Cortex of kidney (tissue), 1 donor: ENCODE measurements around the gene MICAL1.

Experiments used
- DNase-seq: peaks from one replicate; lab custom pipeline; 2025; lab: John Stamatoyannopoulos, UW

MICAL1 gene

GRCh38 chr6:109428889-109429477 is 26.6 kb downstream of the MICAL1 start:
- no peak for DNase-seq

GRCh38 chr6:109424946-109425345 is 30.6 kb downstream of the MICAL1 start:
- no peak for DNase-seq

DNA sequence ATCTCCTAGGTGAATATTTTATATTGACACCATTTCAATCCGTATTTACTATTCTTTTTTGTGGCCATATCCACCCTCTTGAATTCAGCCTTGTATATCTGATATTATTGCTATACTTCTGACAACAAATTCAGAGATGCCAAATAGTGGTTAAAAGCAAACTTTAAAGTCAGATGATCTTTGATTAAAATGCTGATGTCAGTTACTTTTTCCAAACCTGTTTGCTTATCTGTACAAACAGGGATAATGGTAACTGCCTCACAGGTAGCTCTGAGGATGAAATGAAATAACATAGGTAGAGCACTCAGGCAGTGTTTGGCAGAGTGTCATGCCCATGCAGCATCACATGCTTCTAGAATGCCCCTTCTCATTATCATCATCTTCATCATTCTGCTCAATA is 34.4 kb downstream of the MICAL1 start:
- DNase-seq, result no peak

DNA sequence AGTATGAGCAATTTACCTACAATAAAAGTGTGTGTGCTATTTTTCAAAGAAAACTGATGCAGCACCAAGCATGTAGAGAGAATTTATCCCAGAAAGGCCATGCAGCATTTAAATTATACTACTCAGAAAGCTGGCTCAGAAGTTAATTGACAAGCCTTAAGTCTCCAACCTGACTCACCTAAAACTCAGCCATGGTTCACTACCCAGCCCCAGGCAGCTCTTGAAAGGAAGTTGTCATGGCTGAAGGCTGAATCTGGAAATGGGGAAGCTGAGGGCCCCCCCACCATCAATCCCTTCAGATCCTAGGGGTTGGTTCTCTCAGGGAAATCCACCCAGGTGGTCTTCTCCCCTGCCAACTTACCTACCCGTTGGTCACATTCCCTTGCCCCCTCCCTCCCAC is 34.8 kb downstream of the MICAL1 start:
- no peak for DNase-seq

- no peak for DNase-seq
Observed at GRCh38 chr6:109417646-109418045, 37.9 kb downstream of the MICAL1 start.

- no peak for DNase-seq
Observed at GRCh38 chr6:109411034-109411433, 44.5 kb downstream of the MICAL1 start.

- DNase-seq, result no peak
Observed at GRCh38 chr6:109406196-109406595, 49.4 kb downstream of the MICAL1 start.

GRCh38 chr6:109397020-109397419 is 58.6 kb downstream of the MICAL1 start:
- no peak for DNase-seq

GRCh38 chr6:109396046-109396718 is 59.4 kb downstream of the MICAL1 start:
- no peak for DNase-seq
